ENCODE data around the gene SNCAIP.
"Not testable (repeated sequence)": the region's sequence is repeated elsewhere in the genome, so short reads cannot be mapped to it uniquely, and the experiment has no call there.

The SNCAIP gene

DNA sequence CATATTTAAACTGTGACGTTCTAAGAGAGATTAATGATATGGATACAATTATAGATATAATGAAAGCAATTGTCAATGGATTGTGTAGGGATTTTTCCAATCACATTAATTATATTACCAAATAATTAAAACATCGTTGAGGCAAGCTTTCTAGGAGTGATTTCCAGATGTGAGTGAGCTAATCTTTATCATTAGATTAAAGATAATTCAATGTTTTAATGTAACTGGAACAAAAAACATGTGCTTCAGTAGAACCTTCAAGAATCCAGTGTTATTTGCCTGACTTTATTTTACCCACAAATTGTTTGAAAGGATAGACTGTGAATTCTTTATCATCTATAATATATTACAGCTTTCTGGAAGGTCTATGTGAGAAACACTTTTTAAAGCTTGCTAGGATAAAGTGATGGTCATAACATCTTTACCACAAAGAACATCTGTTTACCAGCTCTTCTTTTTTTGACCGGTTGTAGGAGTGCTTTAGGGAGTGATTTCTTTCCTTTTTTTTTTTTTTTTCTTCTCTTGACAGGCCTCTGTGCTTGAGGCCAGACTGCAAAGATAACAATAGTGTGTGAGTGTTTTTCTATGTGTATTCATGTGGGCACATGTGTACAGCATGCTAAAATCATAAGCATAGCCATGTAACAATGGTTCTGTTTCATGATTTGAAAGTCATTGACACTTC is 35.0 kb downstream of the SNCAIP start:
- Histone ChIP-seq H3K27me3 (ENCODE audit: insufficient read depth, poor library complexity, severe bottlenecking) (no peaks in the 10 kb centered on the region), H3K27ac (ENCODE audit: poor library complexity, severe bottlenecking) (no peak overlapping the region), H3K36me3 (ENCODE audit: low read depth) (no peaks in the 10 kb centered on the region), H3K4me1 (ENCODE audit: insufficient read depth, poor library complexity, severe bottlenecking) (no peaks in the 10 kb centered on the region), H3K4me3 (ENCODE audit: severe bottlenecking) (no peak overlapping the region), H3K9me3 (ENCODE audit: severe bottlenecking) (no peaks in the 10 kb centered on the region)
- TF ChIP-seq, protein P1, sequence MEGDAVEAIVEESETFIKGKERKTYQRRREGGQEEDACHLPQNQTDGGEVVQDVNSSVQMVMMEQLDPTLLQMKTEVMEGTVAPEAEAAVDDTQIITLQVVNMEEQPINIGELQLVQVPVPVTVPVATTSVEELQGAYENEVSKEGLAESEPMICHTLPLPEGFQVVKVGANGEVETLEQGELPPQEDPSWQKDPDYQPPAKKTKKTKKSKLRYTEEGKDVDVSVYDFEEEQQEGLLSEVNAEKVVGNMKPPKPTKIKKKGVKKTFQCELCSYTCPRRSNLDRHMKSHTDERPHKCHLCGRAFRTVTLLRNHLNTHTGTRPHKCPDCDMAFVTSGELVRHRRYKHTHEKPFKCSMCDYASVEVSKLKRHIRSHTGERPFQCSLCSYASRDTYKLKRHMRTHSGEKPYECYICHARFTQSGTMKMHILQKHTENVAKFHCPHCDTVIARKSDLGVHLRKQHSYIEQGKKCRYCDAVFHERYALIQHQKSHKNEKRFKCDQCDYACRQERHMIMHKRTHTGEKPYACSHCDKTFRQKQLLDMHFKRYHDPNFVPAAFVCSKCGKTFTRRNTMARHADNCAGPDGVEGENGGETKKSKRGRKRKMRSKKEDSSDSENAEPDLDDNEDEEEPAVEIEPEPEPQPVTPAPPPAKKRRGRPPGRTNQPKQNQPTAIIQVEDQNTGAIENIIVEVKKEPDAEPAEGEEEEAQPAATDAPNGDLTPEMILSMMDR (IDR thresholded peaks at IDR 0.05; ENCODE audit: poor library complexity, severe bottlenecking): no peak
- ATAC-seq (ENCODE audit: low read depth) (no peak), DNase-seq (ENCODE audit: low spot score) (no peak)

DNA sequence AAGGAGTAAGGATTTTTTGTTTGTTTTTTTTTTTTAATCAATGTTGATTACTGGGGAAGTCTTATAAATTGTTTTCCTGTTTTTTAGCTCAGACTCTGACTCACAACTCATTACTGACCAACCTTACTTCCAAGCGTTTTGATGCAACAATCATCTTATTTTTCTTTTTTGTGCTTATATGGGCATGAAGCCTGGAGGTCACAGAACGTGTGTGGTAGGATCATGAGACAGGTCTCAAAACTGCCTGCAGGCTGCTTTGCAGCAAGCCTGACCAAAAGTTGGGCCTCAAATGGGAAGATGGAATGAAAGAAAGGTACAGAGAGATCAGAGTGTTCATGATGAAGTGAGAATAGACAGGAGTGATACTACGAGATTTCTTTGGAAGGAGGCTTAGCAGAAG is 38.5 kb downstream of the SNCAIP start:
- no peaks in the 10 kb centered on the region for H3K36me3 ChIP-seq (ENCODE audit: low read depth)
- no peaks in the 10 kb centered on the region for H3K9me3 ChIP-seq (ENCODE audit: severe bottlenecking)
- H3K27me3 ChIP-seq (ENCODE audit: insufficient read depth, poor library complexity, severe bottlenecking): no peaks in the 10 kb centered on the region
- no peaks in the 10 kb centered on the region for H3K4me1 ChIP-seq (ENCODE audit: insufficient read depth, poor library complexity, severe bottlenecking)
- no peak overlapping the region for H3K4me3 ChIP-seq (ENCODE audit: severe bottlenecking)
- no peak for ATAC-seq (ENCODE audit: low read depth)
- no peak for DNase-seq (ENCODE audit: low spot score)
- H3K27ac ChIP-seq (ENCODE audit: poor library complexity, severe bottlenecking): no peak overlapping the region
- TF ChIP-seq, protein P1 (IDR thresholded peaks at IDR 0.05; ENCODE audit: poor library complexity, severe bottlenecking): no peak

DNA sequence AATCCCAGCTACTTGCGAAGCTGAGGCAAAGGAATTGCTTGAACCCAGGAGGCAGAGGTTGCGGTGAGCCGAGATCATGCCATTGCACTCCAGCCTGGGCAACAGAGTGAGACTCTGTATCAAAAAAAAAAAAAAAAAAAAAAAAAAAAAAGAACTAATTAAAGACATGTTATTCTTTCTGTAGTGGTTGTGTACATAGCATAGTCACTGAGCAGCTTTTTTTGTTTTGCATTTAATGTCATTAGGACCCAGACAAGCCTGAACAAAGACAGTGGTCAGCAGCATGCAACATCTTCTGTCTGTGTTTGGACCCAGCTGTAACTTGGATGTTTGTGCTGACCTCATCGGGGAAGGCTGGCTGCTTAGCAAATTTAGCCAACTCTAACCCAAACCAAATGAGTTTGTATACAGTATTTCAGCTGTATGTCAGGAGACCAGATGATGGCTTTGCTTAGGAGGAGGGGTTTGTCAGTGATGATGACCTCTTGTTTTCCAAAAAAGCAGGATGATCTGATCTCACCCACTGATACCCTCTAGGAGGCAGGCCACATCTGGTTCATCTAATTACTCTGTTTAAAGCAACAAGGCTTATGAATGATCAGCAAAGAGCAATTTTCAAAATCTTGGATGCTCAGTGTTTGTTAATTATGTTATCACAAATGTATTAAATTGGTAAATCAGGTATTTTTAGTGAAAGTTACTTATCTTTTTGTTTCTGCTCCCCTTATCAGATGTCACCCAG is 39.5 kb downstream of the SNCAIP start:
- DNase-seq (ENCODE audit: low spot score) (no peak), ATAC-seq (ENCODE audit: low read depth) (no peak)
- Histone ChIP-seq H3K36me3 (ENCODE audit: low read depth) (no peaks in the 10 kb centered on the region), H3K27ac (ENCODE audit: poor library complexity, severe bottlenecking) (no peak overlapping the region), H3K27me3 (ENCODE audit: insufficient read depth, poor library complexity, severe bottlenecking) (no peaks in the 10 kb centered on the region), H3K4me3 (ENCODE audit: severe bottlenecking) (no peak overlapping the region), H3K4me1 (ENCODE audit: insufficient read depth, poor library complexity, severe bottlenecking) (no peaks in the 10 kb centered on the region), H3K9me3 (ENCODE audit: severe bottlenecking) (no peaks in the 10 kb centered on the region)
- TF ChIP-seq, protein P1 (IDR thresholded peaks at IDR 0.05; ENCODE audit: poor library complexity, severe bottlenecking): no peak

DNA sequence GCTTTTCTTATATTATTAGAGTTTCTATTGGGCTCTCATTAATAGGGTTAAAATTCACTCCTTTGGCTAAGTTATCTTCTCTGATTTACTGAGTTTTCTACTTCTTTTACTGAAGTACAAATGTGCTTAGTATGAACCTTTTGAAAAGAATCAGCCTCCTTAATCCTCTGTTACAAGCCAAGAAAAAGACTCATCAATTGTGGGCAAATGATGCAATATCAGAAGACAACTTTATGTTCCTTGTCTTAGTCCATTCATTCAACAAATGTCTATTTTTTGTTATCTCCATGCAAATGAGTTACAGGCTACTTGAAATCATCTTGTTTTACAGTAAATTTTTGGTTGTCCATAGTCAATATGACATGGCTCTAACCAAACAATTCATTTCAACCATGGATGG is 40.3 kb downstream of the SNCAIP start:
- no peak for ATAC-seq (ENCODE audit: low read depth)
- TF ChIP-seq, protein P1 (IDR thresholded peaks at IDR 0.05; ENCODE audit: poor library complexity, severe bottlenecking): no peak
- Histone ChIP-seq H3K36me3 (ENCODE audit: low read depth) (no peaks in the 10 kb centered on the region), H3K27ac (ENCODE audit: poor library complexity, severe bottlenecking) (no peak overlapping the region), H3K4me1 (ENCODE audit: insufficient read depth, poor library complexity, severe bottlenecking) (no peaks in the 10 kb centered on the region), H3K9me3 (ENCODE audit: severe bottlenecking) (no peaks in the 10 kb centered on the region), H3K4me3 (ENCODE audit: severe bottlenecking) (no peak overlapping the region), H3K27me3 (ENCODE audit: insufficient read depth, poor library complexity, severe bottlenecking) (no peaks in the 10 kb centered on the region)
- DNase-seq (ENCODE audit: low spot score): no peak

DNA sequence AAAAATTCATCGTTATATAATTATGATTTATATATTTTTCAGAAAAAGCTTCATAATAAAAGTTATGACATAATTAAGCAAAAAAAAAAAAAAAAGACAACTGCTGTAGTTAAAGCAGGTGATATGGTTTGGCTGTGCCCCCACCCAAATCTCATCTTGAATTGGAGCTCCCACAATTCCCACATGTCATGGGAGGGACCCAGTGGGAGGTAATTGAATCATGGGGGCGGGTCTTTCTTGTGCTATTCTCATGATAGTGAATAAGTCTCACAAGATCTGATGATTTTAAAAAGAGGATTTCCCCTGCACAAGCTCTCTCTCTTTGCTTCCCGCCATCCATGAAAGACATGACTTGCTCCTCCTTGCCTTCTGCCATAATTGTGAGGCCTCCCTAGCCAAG is 41.3 kb downstream of the SNCAIP start:
- DNase-seq (ENCODE audit: low spot score); H3K36me3 ChIP-seq (ENCODE audit: low read depth); H3K27me3 ChIP-seq (ENCODE audit: insufficient read depth, poor library complexity, severe bottlenecking); ATAC-seq (ENCODE audit: low read depth); H3K27ac ChIP-seq (ENCODE audit: poor library complexity, severe bottlenecking); H3K4me1 ChIP-seq (ENCODE audit: insufficient read depth, poor library complexity, severe bottlenecking); H3K4me3 ChIP-seq (ENCODE audit: severe bottlenecking); H3K9me3 ChIP-seq (ENCODE audit: severe bottlenecking): not testable (repeated sequence)

Data from RWPE2 (cell line).